NB4 (cell line): ENCODE results near the gene NECTIN4.
"Not testable (repeated sequence)": the region's sequence is repeated elsewhere in the genome, so short reads cannot be mapped to it uniquely, and the experiment has no call there.

ENCODE experiments used
- DNase-seq: peaks from one replicate; pipeline ENCODE4 v3.0.0; 2010; ENCODE audit warnings: low read depth
- H3K4me3 ChIP-seq: one replicate; pipeline ENCODE4 v1.5.1; 2011; ENCODE audit warnings: mild to moderate bottlenecking, low read depth, low read length, moderate library complexity
- MYC ChIP-seq: IDR thresholded peaks from 2 replicates; pipeline ENCODE4 v1.6.1; 2011; ENCODE audit warnings: low read depth, low read length
- POLR2A ChIP-seq: IDR thresholded peaks from 2 replicates; pipeline ENCODE4 v1.6.1; 2011; ENCODE audit warnings: mild to moderate bottlenecking; ENCODE audit not compliant: insufficient read length; ENCODE audit errors: extremely low read depth
- TF ChIP-seq, protein P1 (sequence below): IDR thresholded peaks from one replicate; pipeline ENCODE4 v1.5.1; 2012; ENCODE audit warnings: low read depth, low read length
- TF ChIP-seq, protein P2 (sequence below): IDR thresholded peaks from 2 replicates; pipeline ENCODE4 v1.6.1; 2011; ENCODE audit warnings: low read depth, low read length

NECTIN4 gene

GRCh38 chr1:161069241-161069640, 20.1 kb downstream of the NECTIN4 start:
- TF ChIP-seq, protein P1, sequence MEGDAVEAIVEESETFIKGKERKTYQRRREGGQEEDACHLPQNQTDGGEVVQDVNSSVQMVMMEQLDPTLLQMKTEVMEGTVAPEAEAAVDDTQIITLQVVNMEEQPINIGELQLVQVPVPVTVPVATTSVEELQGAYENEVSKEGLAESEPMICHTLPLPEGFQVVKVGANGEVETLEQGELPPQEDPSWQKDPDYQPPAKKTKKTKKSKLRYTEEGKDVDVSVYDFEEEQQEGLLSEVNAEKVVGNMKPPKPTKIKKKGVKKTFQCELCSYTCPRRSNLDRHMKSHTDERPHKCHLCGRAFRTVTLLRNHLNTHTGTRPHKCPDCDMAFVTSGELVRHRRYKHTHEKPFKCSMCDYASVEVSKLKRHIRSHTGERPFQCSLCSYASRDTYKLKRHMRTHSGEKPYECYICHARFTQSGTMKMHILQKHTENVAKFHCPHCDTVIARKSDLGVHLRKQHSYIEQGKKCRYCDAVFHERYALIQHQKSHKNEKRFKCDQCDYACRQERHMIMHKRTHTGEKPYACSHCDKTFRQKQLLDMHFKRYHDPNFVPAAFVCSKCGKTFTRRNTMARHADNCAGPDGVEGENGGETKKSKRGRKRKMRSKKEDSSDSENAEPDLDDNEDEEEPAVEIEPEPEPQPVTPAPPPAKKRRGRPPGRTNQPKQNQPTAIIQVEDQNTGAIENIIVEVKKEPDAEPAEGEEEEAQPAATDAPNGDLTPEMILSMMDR = no peak
- TF ChIP-seq MYC (no peak), POLR2A (no peak)
- TF ChIP-seq, protein P2, sequence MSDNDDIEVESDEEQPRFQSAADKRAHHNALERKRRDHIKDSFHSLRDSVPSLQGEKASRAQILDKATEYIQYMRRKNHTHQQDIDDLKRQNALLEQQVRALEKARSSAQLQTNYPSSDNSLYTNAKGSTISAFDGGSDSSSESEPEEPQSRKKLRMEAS = no peak
- DNase-seq = no peak
- H3K4me3 ChIP-seq = peak overlapping the region; percentile 70

DNA sequence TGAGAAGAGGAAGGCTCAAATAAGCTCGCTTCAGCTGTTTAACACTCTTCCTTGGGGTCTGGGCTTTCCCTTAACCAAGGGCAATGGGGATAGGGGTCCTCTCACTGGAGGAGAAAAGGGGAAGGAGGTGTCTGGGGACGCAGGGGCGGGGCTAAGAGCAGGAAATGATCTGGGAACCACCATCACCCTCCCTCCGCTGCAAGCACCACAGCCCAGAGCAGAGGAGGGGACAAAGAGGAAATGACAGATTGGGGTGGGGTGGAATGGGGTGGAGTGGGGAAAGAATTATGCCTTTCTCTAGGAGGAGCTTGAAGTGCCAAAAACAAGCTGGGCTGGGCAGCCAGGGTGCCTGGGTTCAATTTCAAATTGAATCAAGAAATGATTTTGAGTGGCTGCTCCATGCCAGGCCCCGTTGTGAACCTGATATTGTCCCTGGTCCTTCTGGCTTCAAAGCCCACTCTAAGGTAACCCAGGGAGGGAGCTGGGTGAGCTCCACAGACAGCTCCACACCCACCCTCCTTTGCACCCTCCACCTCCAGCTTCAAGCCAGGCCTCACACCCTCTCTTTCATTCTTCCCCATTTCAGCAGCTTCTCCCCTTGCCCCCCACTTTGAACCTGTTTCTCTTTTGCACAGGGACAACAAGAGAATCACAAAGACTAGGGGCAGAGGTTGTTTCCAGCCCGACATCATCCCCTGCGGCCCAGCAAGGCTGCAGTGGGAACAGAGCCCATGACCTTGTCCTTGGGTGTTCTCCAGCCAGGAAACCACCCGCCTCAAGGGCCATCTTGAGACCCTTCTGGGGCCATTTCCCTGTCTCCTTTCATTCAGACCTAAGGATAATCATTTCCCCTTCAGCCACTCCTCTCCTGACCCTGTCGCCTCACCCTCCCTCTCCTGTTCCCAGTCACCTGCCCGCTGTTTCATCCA, 20.8 kb downstream of the NECTIN4 start:
- peak; percentile 94 for DNase-seq
- peak; percentile 2 for TF ChIP-seq POLR2A
- TF ChIP-seq, protein P2 = no peak
- TF ChIP-seq, protein P1 = no peak
- TF ChIP-seq MYC = no peak
- peak overlapping the region; percentile 70 for H3K4me3 ChIP-seq

GRCh38 chr1:161066694-161067093, 22.7 kb downstream of the NECTIN4 start:
- no peak for TF ChIP-seq POLR2A
- TF ChIP-seq MYC = no peak
- TF ChIP-seq, protein P1 = no peak
- TF ChIP-seq, protein P2 = no peak
- H3K4me3 ChIP-seq = no peak overlapping the region
- DNase-seq = no peak

DNA sequence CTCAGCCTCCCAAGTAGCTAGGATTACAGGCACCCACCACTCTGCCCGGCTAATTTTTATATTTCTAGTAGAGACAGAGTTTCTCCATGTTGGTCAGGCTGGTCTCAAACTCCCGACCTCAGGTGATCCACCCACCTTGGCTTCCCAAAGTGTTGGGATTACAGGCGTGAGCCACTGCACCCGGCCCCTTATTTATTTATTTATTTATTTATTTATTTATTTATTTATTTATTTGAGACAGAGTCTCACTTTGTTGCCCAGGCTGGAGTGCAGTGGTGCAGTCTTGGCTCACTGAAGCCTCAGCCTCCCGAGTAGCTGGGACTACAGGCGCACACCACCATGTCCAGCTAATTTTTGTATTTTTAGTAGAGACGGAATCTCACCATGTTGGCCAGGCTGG, 23.7 kb downstream of the NECTIN4 start:
- not testable (repeated sequence) for DNase-seq

GRCh38 chr1:161063936-161064335, 25.4 kb downstream of the NECTIN4 start:
- not testable (repeated sequence) for DNase-seq, H3K4me3 ChIP-seq

More for the DNA sequence above, 23.7 kb downstream of the NECTIN4 start:
- H3K4me3 ChIP-seq = not testable (repeated sequence)

DNA sequence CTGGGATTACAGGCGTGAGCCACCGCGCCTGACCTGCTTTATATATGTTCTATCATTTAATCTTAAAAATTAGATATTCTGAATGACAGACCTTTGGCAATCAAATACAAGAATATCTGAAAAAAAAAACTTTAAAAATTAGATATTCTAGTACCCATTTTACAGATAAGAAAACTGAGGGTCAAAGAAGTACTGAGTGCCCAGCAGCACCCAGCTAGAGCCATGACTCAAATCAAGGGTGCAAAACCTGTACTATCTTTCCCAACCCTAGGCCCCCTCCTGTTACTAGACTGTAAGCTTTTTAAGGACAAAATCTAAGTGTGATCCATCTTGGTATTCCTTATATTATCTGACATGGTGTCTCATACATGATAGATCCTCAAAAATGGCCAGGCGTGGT, 27.9 kb downstream of the NECTIN4 start:
- no peak for DNase-seq
- TF ChIP-seq MYC (no peak), POLR2A (no peak)
- TF ChIP-seq, protein P1 = no peak
- TF ChIP-seq, protein P2 = no peak
- no peak overlapping the region for H3K4me3 ChIP-seq

DNA sequence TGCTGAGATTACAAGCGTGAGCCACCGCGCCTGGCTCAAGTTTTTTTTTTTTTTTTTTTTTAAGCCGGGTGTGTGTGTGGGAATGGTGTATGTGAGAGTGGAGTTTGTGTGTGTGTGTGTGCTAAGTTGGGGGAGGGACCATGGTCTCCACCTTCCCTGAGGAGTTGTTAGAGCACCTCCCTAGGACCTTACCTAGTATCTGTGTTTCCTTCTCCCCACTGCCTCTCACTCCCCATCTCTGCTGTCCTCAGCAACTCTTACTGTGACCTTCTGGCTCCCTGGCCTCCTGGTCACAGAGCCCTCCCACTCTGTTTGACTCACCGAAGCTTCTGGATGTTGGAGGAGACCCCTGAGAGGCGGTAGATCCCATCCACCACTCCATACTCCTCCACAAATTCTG, 30.1 kb downstream of the NECTIN4 start:
- no peak for DNase-seq
- no peak overlapping the region for H3K4me3 ChIP-seq
- TF ChIP-seq MYC (no peak), POLR2A (no peak)
- TF ChIP-seq, protein P2 = no peak
- TF ChIP-seq, protein P1 = no peak
